Measurements from ENCODE around the gene WDR55.
"Not testable (repeated sequence)": the region's sequence is repeated elsewhere in the genome, so short reads cannot be mapped to it uniquely, and the experiment has no call there.

The WDR55 gene

DNA sequence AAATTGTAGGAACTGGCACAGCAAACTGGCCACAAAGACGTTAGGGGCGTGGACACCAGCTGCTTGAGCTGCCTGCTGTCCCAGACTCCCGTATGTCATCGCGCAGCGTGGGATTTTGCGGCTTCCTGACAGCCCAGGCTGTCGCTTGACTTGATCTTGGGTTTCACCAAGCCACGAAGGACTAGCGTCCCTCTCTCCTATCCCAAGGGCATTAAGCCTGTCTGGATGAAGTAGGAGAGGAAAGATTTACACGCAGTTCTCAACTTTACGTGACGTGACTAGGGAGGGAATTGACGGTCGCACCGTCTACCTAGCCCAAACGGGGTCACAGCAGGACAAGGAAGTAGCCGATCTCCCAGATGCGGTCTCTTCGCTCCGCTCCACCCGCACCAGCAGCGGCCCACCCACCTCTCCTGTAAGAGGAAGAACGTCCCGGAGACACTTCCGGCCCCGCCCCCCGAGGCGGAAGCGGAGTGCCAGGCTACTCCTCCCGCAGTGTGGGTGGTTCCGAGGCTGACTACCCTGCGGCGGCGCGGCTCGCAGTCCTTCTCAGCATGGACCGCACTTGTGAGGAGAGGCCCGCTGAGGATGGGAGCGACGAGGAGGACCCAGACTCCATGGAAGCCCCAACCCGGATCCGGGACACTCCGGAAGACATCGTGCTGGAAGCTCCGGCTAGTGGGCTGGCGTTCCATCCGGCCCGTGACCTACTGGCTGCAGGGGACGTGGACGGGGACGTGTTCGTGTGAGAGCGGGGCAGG is at the start of gene WDR55:
Gene WDR55 (plus strand): TSS at position 546 of the 761 bp plus-strand sequence. CDS start 9 bp downstream, at position 555.
- Histone ChIP-seq H3K27me3 (ENCODE audit: control insufficient read depth in 1 of 2, insufficient read depth in 2 of 2, low read length in 2 of 2) (no peaks in the 10 kb centered on the region), H3K9ac (ENCODE audit: low read length) (peak within 1 kb of the TSS; percentile 57), H3K9me3 (ENCODE audit: low read length) (no peaks in the 10 kb centered on the region), H3K4me1 (ENCODE audit: insufficient read depth, low read length) (peaks cover 14% of the 10 kb centered on the region), H3K36me3 (ENCODE audit: insufficient read depth, low read length) (peaks cover 58% of the 10 kb centered on the region), H3K27ac (ENCODE audit: low read depth, low read length) (peak within 1 kb of the TSS; percentile 95), H3K4me3 (ENCODE audit: low read depth in 1 of 2, low read length in 2 of 2) (peak within 1 kb of the TSS; percentile 82 to 87)

GRCh38 chr5:140622301-140622700 is 42.4 kb upstream of the WDR55 start:
- no peak overlapping the region for H3K9ac ChIP-seq (ENCODE audit: low read length)
- H3K27me3 ChIP-seq (ENCODE audit: control insufficient read depth in 1 of 2, insufficient read depth in 2 of 2, low read length in 2 of 2): no peaks in the 10 kb centered on the region
- H3K36me3 ChIP-seq (ENCODE audit: insufficient read depth, low read length): no peaks in the 10 kb centered on the region
- no peak overlapping the region for H3K27ac ChIP-seq (ENCODE audit: low read depth, low read length)
- H3K4me3 ChIP-seq (ENCODE audit: low read depth in 1 of 2, low read length in 2 of 2): no peak overlapping the region
- H3K9me3 ChIP-seq (ENCODE audit: low read length): no peaks in the 10 kb centered on the region
- H3K4me1 ChIP-seq (ENCODE audit: insufficient read depth, low read length): no peaks in the 10 kb centered on the region

DNA sequence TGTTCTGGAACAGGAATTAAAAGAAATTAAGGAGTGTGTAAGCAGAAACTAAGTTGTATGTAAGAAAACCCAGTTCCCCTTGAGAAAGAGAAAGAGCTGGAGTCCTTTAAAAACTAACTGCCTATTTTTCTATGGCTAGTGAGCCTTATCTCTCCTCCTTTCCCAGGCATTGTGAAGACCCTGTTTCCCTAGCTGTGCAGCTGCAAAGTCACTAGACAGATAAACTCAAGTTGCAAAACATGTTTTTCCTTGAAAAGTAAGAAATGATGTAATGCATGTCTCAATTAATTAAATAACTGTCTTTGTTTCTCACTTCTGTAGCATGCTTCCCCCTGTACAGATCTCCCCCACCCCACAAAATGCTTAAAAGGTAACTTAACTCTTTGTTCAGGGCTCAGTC is 41.6 kb upstream of the WDR55 start:
- H3K27ac ChIP-seq (ENCODE audit: low read depth, low read length); H3K9ac ChIP-seq (ENCODE audit: low read length): not testable (repeated sequence)

DNA sequence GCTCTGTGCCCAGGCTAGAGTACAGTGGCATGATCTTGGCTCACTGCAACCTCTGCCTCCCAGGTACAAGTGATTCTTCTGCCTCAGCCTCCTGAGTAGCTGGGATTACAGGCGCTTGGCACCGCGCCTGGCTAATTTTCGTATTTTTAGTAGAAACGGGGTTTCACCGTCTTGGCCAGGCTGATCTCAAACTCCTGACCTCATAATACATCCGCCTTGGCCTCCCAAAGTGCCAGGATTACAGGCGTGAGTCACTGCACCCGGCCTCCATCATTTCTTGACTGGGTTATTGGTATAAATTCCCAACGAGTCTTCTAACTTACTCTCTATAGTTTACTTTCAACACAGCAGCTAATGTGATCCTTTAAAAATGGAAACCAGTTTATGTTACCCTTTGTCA is 39.8 kb upstream of the WDR55 start:
- H3K36me3 ChIP-seq (ENCODE audit: insufficient read depth, low read length); H3K4me1 ChIP-seq (ENCODE audit: insufficient read depth, low read length); H3K9me3 ChIP-seq (ENCODE audit: low read length); H3K4me3 ChIP-seq (ENCODE audit: low read depth in 1 of 2, low read length in 2 of 2); H3K27ac ChIP-seq (ENCODE audit: low read depth, low read length); H3K27me3 ChIP-seq (ENCODE audit: control insufficient read depth in 1 of 2, insufficient read depth in 2 of 2, low read length in 2 of 2); H3K9ac ChIP-seq (ENCODE audit: low read length): not testable (repeated sequence)

More for the DNA sequence above, 41.6 kb upstream of the WDR55 start:
- not testable (repeated sequence) for H3K4me3 ChIP-seq (ENCODE audit: low read depth in 1 of 2, low read length in 2 of 2); H3K9me3 ChIP-seq (ENCODE audit: low read length); H3K27me3 ChIP-seq (ENCODE audit: control insufficient read depth in 1 of 2, insufficient read depth in 2 of 2, low read length in 2 of 2); H3K36me3 ChIP-seq (ENCODE audit: insufficient read depth, low read length); H3K4me1 ChIP-seq (ENCODE audit: insufficient read depth, low read length)

DNA sequence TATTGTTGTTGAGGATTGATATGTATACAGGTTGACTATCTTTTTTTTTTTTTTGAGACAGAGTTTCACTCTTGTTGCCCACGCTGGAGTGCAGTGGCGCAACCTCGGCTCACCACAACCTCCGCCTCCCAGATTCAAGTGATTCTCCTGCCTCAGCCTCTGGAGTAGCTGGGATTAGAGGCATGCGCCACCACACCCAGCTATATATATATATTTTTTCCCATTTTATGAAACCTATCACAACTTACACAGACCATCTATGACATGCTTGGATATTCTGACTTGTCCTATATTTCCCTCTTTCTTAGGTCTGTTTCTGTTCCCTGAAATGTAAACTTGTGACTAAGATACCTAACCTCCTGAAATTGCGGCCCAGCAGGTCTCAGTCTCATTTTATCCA is 36.7 kb upstream of the WDR55 start:
- Histone ChIP-seq H3K9ac (ENCODE audit: low read length) (no peak overlapping the region), H3K27me3 (ENCODE audit: control insufficient read depth in 1 of 2, insufficient read depth in 2 of 2, low read length in 2 of 2) (no peaks in the 10 kb centered on the region), H3K4me1 (ENCODE audit: insufficient read depth, low read length) (peaks cover 11% of the 10 kb centered on the region), H3K27ac (ENCODE audit: low read depth, low read length) (no peak overlapping the region), H3K36me3 (ENCODE audit: insufficient read depth, low read length) (no peaks in the 10 kb centered on the region), H3K4me3 (ENCODE audit: low read depth in 1 of 2, low read length in 2 of 2) (no peak overlapping the region), H3K9me3 (ENCODE audit: low read length) (no peaks in the 10 kb centered on the region)

DNA sequence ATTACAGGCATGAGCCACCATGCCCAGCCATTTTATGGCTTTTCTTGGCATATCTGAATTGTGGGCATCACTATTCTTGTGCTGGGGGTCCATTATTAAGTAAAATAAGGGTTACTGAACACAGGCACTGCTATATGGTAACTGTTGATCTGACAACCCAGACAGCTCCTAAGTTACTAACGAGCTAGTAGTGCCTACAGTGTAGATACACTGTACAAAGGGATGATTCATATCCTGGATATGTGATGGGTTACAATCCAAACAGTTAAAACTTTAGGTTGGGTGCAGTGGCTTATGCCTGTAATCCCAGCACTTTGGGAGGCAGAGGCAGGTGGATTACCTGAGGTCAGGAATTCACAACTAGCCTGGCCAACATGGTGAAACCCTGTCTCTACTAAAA is 36.0 kb upstream of the WDR55 start:
- H3K4me1 ChIP-seq (ENCODE audit: insufficient read depth, low read length): peaks cover 15% of the 10 kb centered on the region
- H3K9me3 ChIP-seq (ENCODE audit: low read length): no peaks in the 10 kb centered on the region
- H3K9ac ChIP-seq (ENCODE audit: low read length): no peak overlapping the region
- H3K27me3 ChIP-seq (ENCODE audit: control insufficient read depth in 1 of 2, insufficient read depth in 2 of 2, low read length in 2 of 2): no peaks in the 10 kb centered on the region
- H3K36me3 ChIP-seq (ENCODE audit: insufficient read depth, low read length): no peaks in the 10 kb centered on the region
- H3K4me3 ChIP-seq (ENCODE audit: low read depth in 1 of 2, low read length in 2 of 2): no peak overlapping the region
- no peak overlapping the region for H3K27ac ChIP-seq (ENCODE audit: low read depth, low read length)

DNA sequence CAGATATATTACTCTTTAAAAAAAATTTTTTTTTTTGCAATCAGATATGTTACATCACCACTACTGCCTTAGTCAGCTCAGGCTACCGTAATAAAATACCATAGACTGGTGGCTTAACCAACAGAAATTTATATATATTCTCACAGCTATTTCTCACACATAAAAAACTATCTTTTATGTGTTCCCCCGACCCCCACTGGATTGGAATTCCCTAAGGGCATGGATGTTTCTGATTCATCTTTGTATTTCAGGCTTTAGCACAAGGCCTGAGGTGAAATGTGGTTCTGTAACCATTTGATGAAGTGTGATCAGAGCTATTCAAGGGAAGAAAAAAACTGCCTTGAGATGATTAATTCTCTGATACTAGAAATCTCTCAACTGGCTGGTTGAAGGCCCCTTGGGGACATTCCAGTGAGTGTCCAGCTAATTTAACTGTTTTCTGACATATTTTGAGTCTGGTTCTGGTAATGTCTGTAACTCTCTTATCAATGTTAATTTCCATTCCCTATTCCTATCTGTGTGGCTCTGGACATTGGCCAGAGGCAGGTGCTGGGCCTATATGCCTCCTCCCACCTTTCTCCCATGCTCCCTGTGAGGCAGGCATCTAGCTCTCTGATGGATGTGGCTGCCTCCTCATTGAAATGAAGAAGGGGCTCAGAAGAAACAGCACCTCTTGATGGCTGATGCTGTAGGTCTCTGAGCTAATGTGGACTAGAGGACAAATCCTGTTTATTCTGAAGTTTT is 34.2 kb upstream of the WDR55 start:
- Histone ChIP-seq H3K36me3 (ENCODE audit: insufficient read depth, low read length) (no peaks in the 10 kb centered on the region), H3K9me3 (ENCODE audit: low read length) (no peaks in the 10 kb centered on the region), H3K27me3 (ENCODE audit: control insufficient read depth in 1 of 2, insufficient read depth in 2 of 2, low read length in 2 of 2) (no peaks in the 10 kb centered on the region), H3K9ac (ENCODE audit: low read length) (no peak overlapping the region), H3K27ac (ENCODE audit: low read depth, low read length) (peak overlapping the region; percentile 61), H3K4me3 (ENCODE audit: low read depth in 1 of 2, low read length in 2 of 2) (peak overlapping the region in 1 of 2 donors; percentile 87), H3K4me1 (ENCODE audit: insufficient read depth, low read length) (peaks cover 15% of the 10 kb centered on the region)

- peak overlapping the region in 1 of 2 donors; percentile 87 for H3K4me3 ChIP-seq (ENCODE audit: low read depth in 1 of 2, low read length in 2 of 2)
- H3K9me3 ChIP-seq (ENCODE audit: low read length): no peaks in the 10 kb centered on the region
- no peaks in the 10 kb centered on the region for H3K27me3 ChIP-seq (ENCODE audit: control insufficient read depth in 1 of 2, insufficient read depth in 2 of 2, low read length in 2 of 2)
- no peaks in the 10 kb centered on the region for H3K36me3 ChIP-seq (ENCODE audit: insufficient read depth, low read length)
- peaks cover 15% of the 10 kb centered on the region for H3K4me1 ChIP-seq (ENCODE audit: insufficient read depth, low read length)
- H3K27ac ChIP-seq (ENCODE audit: low read depth, low read length): peak overlapping the region; percentile 61
- H3K9ac ChIP-seq (ENCODE audit: low read length): no peak overlapping the region
Measured at GRCh38 chr5:140631036-140631417, 33.7 kb upstream of the WDR55 start.

- no peaks in the 10 kb centered on the region for H3K9me3 ChIP-seq (ENCODE audit: low read length)
- H3K4me3 ChIP-seq (ENCODE audit: low read depth in 1 of 2, low read length in 2 of 2): peak overlapping the region; percentile 78 to 87
- no peaks in the 10 kb centered on the region for H3K36me3 ChIP-seq (ENCODE audit: insufficient read depth, low read length)
- peak overlapping the region; percentile 50 for H3K27ac ChIP-seq (ENCODE audit: low read depth, low read length)
- no peaks in the 10 kb centered on the region for H3K27me3 ChIP-seq (ENCODE audit: control insufficient read depth in 1 of 2, insufficient read depth in 2 of 2, low read length in 2 of 2)
- H3K4me1 ChIP-seq (ENCODE audit: insufficient read depth, low read length): peaks cover 15% of the 10 kb centered on the region
- H3K9ac ChIP-seq (ENCODE audit: low read length): peak overlapping the region; percentile 60
Measured at GRCh38 chr5:140631831-140632365, 32.8 kb upstream of the WDR55 start.

GRCh38 chr5:140632366-140633020 is 32.2 kb upstream of the WDR55 start:
- Histone ChIP-seq H3K27me3 (ENCODE audit: control insufficient read depth in 1 of 2, insufficient read depth in 2 of 2, low read length in 2 of 2) (no peaks in the 10 kb centered on the region), H3K27ac (ENCODE audit: low read depth, low read length) (peak overlapping the region; percentile 50), H3K4me1 (ENCODE audit: insufficient read depth, low read length) (peaks cover 15% of the 10 kb centered on the region), H3K4me3 (ENCODE audit: low read depth in 1 of 2, low read length in 2 of 2) (peak overlapping the region; percentile 78 to 87), H3K9me3 (ENCODE audit: low read length) (no peaks in the 10 kb centered on the region), H3K9ac (ENCODE audit: low read length) (peak overlapping the region; percentile 60), H3K36me3 (ENCODE audit: insufficient read depth, low read length) (no peaks in the 10 kb centered on the region)

DNA sequence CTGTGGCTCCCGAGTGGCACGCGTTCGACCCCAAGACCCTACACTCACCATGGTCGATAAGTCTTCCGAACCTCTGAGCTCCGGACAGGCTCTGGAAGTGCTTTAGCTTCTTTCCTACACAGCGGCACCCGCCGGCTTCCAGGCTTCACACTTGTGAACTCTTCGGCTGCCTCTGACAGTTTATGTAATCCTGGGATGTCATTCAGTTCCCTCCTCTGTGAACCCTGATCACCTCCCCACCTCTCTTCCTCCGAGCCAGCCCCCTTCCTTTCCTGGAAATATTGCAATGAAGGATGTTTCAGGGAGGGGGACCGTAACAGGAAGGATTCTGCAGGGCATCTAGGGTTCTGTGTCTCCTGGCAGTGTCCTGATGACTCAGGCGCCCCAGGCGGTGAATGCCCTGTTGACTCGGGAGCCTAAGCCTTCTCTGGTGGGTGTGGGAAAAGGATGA is 31.7 kb upstream of the WDR55 start, which contains the start of gene CD14:
Gene CD14 (minus strand): TSS at position 155 of the 451 bp plus-strand sequence. CDS start 104 bp downstream, at position 51.
- Histone ChIP-seq H3K36me3 (ENCODE audit: insufficient read depth, low read length) (no peaks in the 10 kb centered on the region), H3K9ac (ENCODE audit: low read length) (peak within 1 kb of the TSS; percentile 60), H3K9me3 (ENCODE audit: low read length) (no peaks in the 10 kb centered on the region), H3K27me3 (ENCODE audit: control insufficient read depth in 1 of 2, insufficient read depth in 2 of 2, low read length in 2 of 2) (no peaks in the 10 kb centered on the region), H3K27ac (ENCODE audit: low read depth, low read length) (peak within 1 kb of the TSS; percentile 50), H3K4me1 (ENCODE audit: insufficient read depth, low read length) (peaks cover 15% of the 10 kb centered on the region), H3K4me3 (ENCODE audit: low read depth in 1 of 2, low read length in 2 of 2) (peak within 1 kb of the TSS; percentile 78 to 87)
